HepG2 (cell line): ENCODE results near the gene ROBO2. TPM values are rescaled to one million over a fixed set of nuclear protein-coding genes. Genes with fewer than 3 reads are reported as not detected.

Experiments used
- ATAC-seq: fragments of 200-7000 bp; cut with Tn5 transposase; 3 replicates; pipeline ENCODE4 v1.9.1; 2020; ENCODE audit warnings: mild to moderate bottlenecking, moderate library complexity
- BruUV-seq: library from RNA; stranded (reverse); fragments of 400-500 nt; replicated peaks from 2 replicates; lab custom pipeline; 2021; lab: Mats Ljungman, UMichigan
- CTCF ChIA-PET: fragments of 300-600 bp; formaldehyde crosslinking; extraction: SDS; loops from one replicate; lab custom pipeline; 2021; ENCODE audit warnings: low total read pairs, inconsistent platforms, low intra/inter-chr PET ratio; lab: Yijun Ruan, JAX
- POLR2A ChIA-PET: fragments of 350-600 bp; sonication (Branson Sonifier 250); formaldehyde crosslinking; loops from one replicate; lab custom pipeline; 2020; ENCODE audit warnings: antibody characterized with exemption, inconsistent platforms; lab: Yijun Ruan, JAX
- DNase-seq: peaks from one replicate; pipeline ENCODE4 v3.0.0-alpha.2; 2015; ENCODE audit warnings: low spot score
- FAIRE-seq: peaks from 3 replicates; lab custom pipeline; 2011; peaks lifted over from hg19 to GRCh38; lab: Jason Lieb, UNC
- H2AFZ ChIP-seq: one replicate; pipeline ENCODE4 v1.6.1; 2011; ENCODE audit warnings: low read length, inconsistent platforms
- H3K27ac ChIP-seq: fragments of 300-600 bp; 3 replicates; pipeline ENCODE4 v1.8.0; 2011; ENCODE audit warnings: mixed run types, mild to moderate bottlenecking, mixed read lengths, low read length, inconsistent platforms; ENCODE audit not compliant: insufficient read depth; ENCODE audit errors: extremely low read length
- H3K27me3 ChIP-seq, 2 experiments: fragments of 200-600 bp in 1 of 2; 2 replicates in 1 of 2; 3 replicates in 1 of 2; pipeline versions ENCODE4 v1.6.0 to v1.8.0; 2011; ENCODE audit warnings: low read length in 2 of 2, mild to moderate bottlenecking in 2 of 2, moderate library complexity in 2 of 2, inconsistent platforms in 1 of 2; ENCODE audit not compliant: insufficient read depth in 2 of 2, control insufficient read depth in 1 of 2
- H3K36me3 ChIP-seq, 2 experiments: fragments of 200-600 bp in 1 of 2; replicated peaks in 1 of 2; 2 replicates in 1 of 2; 3 replicates in 1 of 2; pipeline versions ENCODE4 v1.5.1 to v1.8.0; 2011; ENCODE audit warnings: low read length in 2 of 2, inconsistent platforms in 1 of 2; ENCODE audit not compliant: insufficient read depth in 2 of 2, control insufficient read depth in 1 of 2
- H3K4me1 ChIP-seq: 2 replicates; pipeline ENCODE4 v1.5.1; 2012; ENCODE audit warnings: low read length, inconsistent platforms; ENCODE audit not compliant: insufficient read depth
- H3K4me2 ChIP-seq: 2 replicates; pipeline ENCODE4 v1.6.0; 2011; ENCODE audit warnings: low read depth, low read length, inconsistent platforms
- H3K4me3 ChIP-seq, 3 experiments: fragments of 200-600 bp in 1 of 3; sonication (generic), shearing (Covaris generic) in 1 of 3; replicated peaks in 1 of 3; 2 replicates each; pipeline ENCODE4 v1.5.1; 2011 to 2016; ENCODE audit warnings: low read length in 3 of 3, inconsistent platforms in 2 of 3, low read depth in 2 of 3, mild to moderate bottlenecking in 2 of 3, control low read depth in 1 of 3, mixed read lengths in 1 of 3; ENCODE audit not compliant: insufficient read depth in 1 of 3
- H3K79me2 ChIP-seq: one replicate; pipeline ENCODE4 v1.6.1; 2011; ENCODE audit warnings: low read length, inconsistent platforms; ENCODE audit not compliant: insufficient read depth
- H3K9ac ChIP-seq: 2 replicates; pipeline ENCODE4 v1.6.0; 2011; ENCODE audit warnings: mild to moderate bottlenecking, low read depth, low read length, inconsistent platforms; ENCODE audit not compliant: insufficient read depth
- H3K9me3 ChIP-seq: 2 replicates; pipeline ENCODE4 v1.5.1; 2012; ENCODE audit warnings: mild to moderate bottlenecking, low read length
- H4K20me1 ChIP-seq: 2 replicates; pipeline ENCODE4 v1.6.0; 2011; ENCODE audit warnings: inconsistent platforms, mild to moderate bottlenecking, low read length, moderate library complexity; ENCODE audit not compliant: insufficient read depth
- CEBPB ChIP-seq: IDR thresholded peaks from 2 replicates; pipeline ENCODE4 v1.6.1; 2011; ENCODE audit warnings: low read depth, low read length, improper control_type of control experiment, borderline replicate concordance
- CEBPG ChIP-seq: IDR thresholded peaks from 2 replicates; pipeline ENCODE4 v1.6.1; 2016
- HNRNPUL1 ChIP-seq: fragments of 200-400 bp; formaldehyde crosslinking; IDR thresholded peaks from 2 replicates; pipeline ENCODE4 v1.6.1; 2017; ENCODE audit warnings: low read depth, mild to moderate bottlenecking, low read length, moderate library complexity
- HOXD1 ChIP-seq: sonication (generic); formaldehyde crosslinking; IDR thresholded peaks from 2 replicates; pipeline ENCODE4 v1.5.0; 2020; ENCODE audit warnings: missing genetic modification reagents
- RBFOX2 ChIP-seq: fragments of 200-400 bp; formaldehyde crosslinking; IDR thresholded peaks from 2 replicates; pipeline ENCODE4 v1.6.1; 2017; ENCODE audit warnings: low read depth, mild to moderate bottlenecking, low read length
- ZBTB1 ChIP-seq: sonication (generic); formaldehyde crosslinking; IDR thresholded peaks from 2 replicates; pipeline ENCODE4 v1.4.0; 2020; ENCODE audit warnings: missing genetic modification reagents, borderline replicate concordance
- ZNF652 ChIP-seq: IDR thresholded peaks from 2 replicates; pipeline ENCODE4 v1.6.1; 2016; ENCODE audit warnings: low read depth, borderline replicate concordance
- ZNF737 ChIP-seq: sonication (generic); formaldehyde crosslinking; IDR thresholded peaks from 2 replicates; pipeline ENCODE4 v1.5.0; 2020; ENCODE audit warnings: missing genetic modification reagents, mild to moderate bottlenecking, borderline replicate concordance
- WGBS: methylation state at CpG from one replicate; pipeline ENCODE4 v1.1.6; 2017; ENCODE audit warnings: low lambda C conversion rate; 5-methylcytosine and 5-hydroxymethylcytosine counted together
- in situ Hi-C: cut with HindIII; loops from 2 replicates; pipeline ENCODE4 v1.10.0; 2017; ENCODE audit warnings: low pct_unique_long_range_greater_than_20kb; ENCODE audit not compliant: extremely low pct_ligation_motif_present
- intact Hi-C: fragments of 100-400 bp; cut with micrococcal nuclease; formaldehyde crosslinking; loops from one replicate; pipeline ENCODE4 v1.10.0; 2022; ENCODE audit not compliant: unreplicated experiment
- polyA plus RNA-seq, 8 experiments: library from polyadenylated mRNA; depleted of rRNA in 3 of 8; stranded (reverse) in 7 of 8; unstranded in 1 of 8; fragments of >200 nt; fragmentation: Illumina TruSeq in 4 of 8; extraction: Trizol in 4 of 8; gene quantifications; 2 replicates each; pipeline versions ENCODE4 v1.2.1 to v1.2.3, GENCODE V29; 2011 to 2016; ENCODE audit warnings: low read depth in 4 of 8, missing spikeins in 1 of 8, mixed read lengths in 1 of 8; ENCODE audit not compliant: insufficient read depth in 1 of 8
- total RNA-seq, 5 experiments: library from RNA; depleted of rRNA; stranded (reverse); fragments of >200 nt; fragmentation: Illumina TruSeq; extraction: Trizol; gene quantifications; 2 replicates each; pipeline ENCODE4 v1.2.3, GENCODE V29; 2016; ENCODE audit warnings: low read depth in 1 of 5
- TF ChIP-seq, protein P1 (sequence below): IDR thresholded peaks from 2 replicates; pipeline ENCODE4 v1.6.1; 2012; ENCODE audit warnings: low read depth, low read length, improper control_type of control experiment
- TF ChIP-seq, protein P2 (sequence below): sonication (generic); formaldehyde crosslinking; IDR thresholded peaks from 2 replicates; pipeline ENCODE4 v1.9.0; 2022; ENCODE audit warnings: missing genetic modification reagents, mild to moderate bottlenecking, borderline replicate concordance

ROBO2 gene
- total and polyA plus RNA-seq, 2 of the 13 experiments (the other 11 are each of a cell fraction or from before 2014, with no cell fraction given) = not detected

DNA sequence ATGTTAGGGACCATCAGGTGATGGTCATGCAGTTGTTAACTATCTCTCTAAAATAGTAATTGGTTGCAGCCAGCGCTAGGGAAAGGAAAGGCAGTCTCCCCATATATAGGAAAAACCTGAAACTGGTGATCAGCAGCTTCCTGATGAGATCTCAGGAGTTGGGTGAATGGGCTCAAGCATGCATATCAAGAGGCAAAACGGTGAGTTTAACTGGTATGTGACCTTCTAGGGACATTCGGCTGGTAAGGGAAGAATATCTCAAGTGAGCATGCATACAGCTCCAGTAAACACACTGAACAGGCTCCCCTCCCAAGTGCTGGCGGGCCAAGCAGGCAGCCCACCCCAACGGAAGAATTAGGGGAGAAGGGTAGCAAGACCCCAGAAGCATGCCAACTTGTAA, 49.3 kb upstream of the ROBO2 start (continued):
- TF ChIP-seq, protein P1, sequence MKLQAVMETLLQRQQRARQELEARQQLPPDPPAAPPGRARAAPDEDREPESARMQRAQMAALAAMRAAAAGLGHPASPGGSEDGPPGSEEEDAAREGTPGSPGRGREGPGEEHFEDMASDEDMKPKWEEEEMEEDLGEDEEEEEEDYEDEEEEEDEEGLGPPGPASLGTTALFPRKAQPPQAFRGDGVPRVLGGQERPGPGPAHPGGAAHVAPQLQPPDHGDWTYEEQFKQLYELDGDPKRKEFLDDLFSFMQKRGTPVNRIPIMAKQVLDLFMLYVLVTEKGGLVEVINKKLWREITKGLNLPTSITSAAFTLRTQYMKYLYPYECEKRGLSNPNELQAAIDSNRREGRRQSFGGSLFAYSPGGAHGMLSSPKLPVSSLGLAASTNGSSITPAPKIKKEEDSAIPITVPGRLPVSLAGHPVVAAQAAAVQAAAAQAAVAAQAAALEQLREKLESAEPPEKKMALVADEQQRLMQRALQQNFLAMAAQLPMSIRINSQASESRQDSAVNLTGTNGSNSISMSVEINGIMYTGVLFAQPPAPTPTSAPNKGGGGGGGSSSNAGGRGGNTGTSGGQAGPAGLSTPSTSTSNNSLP = no peak
- no peak for TF ChIP-seq HNRNPUL1
- TF ChIP-seq, protein P2, sequence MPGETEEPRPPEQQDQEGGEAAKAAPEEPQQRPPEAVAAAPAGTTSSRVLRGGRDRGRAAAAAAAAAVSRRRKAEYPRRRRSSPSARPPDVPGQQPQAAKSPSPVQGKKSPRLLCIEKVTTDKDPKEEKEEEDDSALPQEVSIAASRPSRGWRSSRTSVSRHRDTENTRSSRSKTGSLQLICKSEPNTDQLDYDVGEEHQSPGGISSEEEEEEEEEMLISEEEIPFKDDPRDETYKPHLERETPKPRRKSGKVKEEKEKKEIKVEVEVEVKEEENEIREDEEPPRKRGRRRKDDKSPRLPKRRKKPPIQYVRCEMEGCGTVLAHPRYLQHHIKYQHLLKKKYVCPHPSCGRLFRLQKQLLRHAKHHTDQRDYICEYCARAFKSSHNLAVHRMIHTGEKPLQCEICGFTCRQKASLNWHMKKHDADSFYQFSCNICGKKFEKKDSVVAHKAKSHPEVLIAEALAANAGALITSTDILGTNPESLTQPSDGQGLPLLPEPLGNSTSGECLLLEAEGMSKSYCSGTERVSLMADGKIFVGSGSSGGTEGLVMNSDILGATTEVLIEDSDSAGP (CRISPR knock-in tag) = no peak
- no peak for TF ChIP-seq ZNF737 (CRISPR knock-in tag)
- TF ChIP-seq ZBTB1 (CRISPR knock-in tag) = no peak
- no peak for TF ChIP-seq RBFOX2
- TF ChIP-seq, all 625 proteins: peak for 0

DNA sequence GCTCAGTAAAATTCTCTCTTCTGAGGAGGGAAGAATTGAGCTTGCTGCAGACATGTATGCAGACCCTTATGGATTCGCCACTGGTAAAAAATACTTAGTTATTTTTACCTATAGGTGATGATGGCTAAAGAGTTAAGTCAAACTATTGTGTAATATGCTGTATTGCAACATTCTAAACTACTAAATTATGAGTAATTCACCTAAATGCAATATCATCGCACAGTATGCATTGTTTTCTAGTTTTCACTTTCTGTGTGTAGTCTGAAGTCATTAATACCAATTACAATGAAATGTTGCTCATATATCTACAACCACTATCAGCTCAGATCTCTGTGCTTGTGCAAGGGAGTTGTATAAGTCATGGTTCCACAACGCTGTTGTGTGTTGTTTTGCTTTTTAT, 48.7 kb upstream of the ROBO2 start:
- Histone ChIP-seq H3K4me1 (peaks cover 16% of the 10 kb centered on the region), H3K27me3 (no peaks in the 10 kb centered on the region), H3K9ac (no peak overlapping the region), H3K27ac (no peak overlapping the region), H3K9me3 (no peaks in the 10 kb centered on the region)
- no peak for TF ChIP-seq HOXD1 (CRISPR knock-in tag)
- TF ChIP-seq ZNF652 (CRISPR knock-in tag) = peak; percentile 43; the same call in 1 of the 2 replicates
- TF ChIP-seq CEBPG (CRISPR knock-in tag) = peak; percentile 39; the same call in 1 of the 2 replicates
- peak; percentile 88 for TF ChIP-seq CEBPB
- TF ChIP-seq, all 625 proteins: peak for 3
- FAIRE-seq (no peak), ATAC-seq (peak; percentile 40), DNase-seq (no peak)
- in situ Hi-C loops (no loop called here), intact Hi-C loops (loop anchor here (5.0 kb wide), 1 partner anchor 49 kb away; no protein-coding TSS in a partner anchor)
- 0% methylated on average over 3 of the region's 3 CpGs for WGBS
- no peaks in the 10 kb centered on the region for H4K20me1 ChIP-seq
- no peak overlapping the region for H3K4me3 ChIP-seq
- no peaks in the 10 kb centered on the region for H3K79me2 ChIP-seq
- peak overlapping the region; percentile 28 for H3K4me2 ChIP-seq
- POLR2A ChIA-PET = no interaction called here
- no peak overlapping the region for H2AFZ ChIP-seq
- H3K36me3 ChIP-seq = no peaks in the 10 kb centered on the region
- CTCF ChIA-PET = no interaction called here
- no TSS peak for BruUV-seq
